ENCODE results near the gene NR2E1. TPM values are rescaled to one million over a fixed set of nuclear protein-coding genes. Genes with fewer than 3 reads are reported as not detected.

The NR2E1 gene
- total and polyA plus RNA-seq, 2 of the 13 experiments (the other 11 are each of a cell fraction or from before 2014, with no cell fraction given), result not detected

- WGBS (ENCODE audit: low lambda C conversion rate), result 64% methylated on average over 1 of the region's 1 CpG
- FAIRE-seq, result no peak
These were observed 28.0 kb downstream of the NR2E1 start for GRCh38 chr6:108193835-108194234.

More at GRCh38 chr6:108193835-108194234, 28.0 kb downstream of the NR2E1 start:
- no peak for TF ChIP-seq SAFB2 (CRISPR knock-in tag; IDR thresholded peaks at IDR 0.05; ENCODE audit: borderline replicate concordance, low read depth)
- TF ChIP-seq CREM (IDR thresholded peaks at IDR 0.05), result no peak
- TF ChIP-seq CREM (CRISPR knock-in tag; IDR thresholded peaks at IDR 0.05), result no peak
- no peak for TF ChIP-seq RNF2 (conservative IDR thresholded peaks at IDR 0.05; ENCODE audit: low read depth)
- TF ChIP-seq HIVEP1 (CRISPR knock-in tag; IDR thresholded peaks at IDR 0.05), result no peak
- no peak for TF ChIP-seq ZNF441 (CRISPR knock-in tag; IDR thresholded peaks at IDR 0.05; ENCODE audit: borderline replicate concordance)
- no peak for TF ChIP-seq THAP9 (CRISPR knock-in tag; IDR thresholded peaks at IDR 0.05; ENCODE audit: borderline replicate concordance)
- no peak for TF ChIP-seq NRL (CRISPR knock-in tag; IDR thresholded peaks at IDR 0.05; ENCODE audit: borderline replicate concordance)
- TF ChIP-seq ZNF766 (CRISPR knock-in tag; IDR thresholded peaks at IDR 0.05; ENCODE audit: borderline replicate concordance), result no peak
- no peak for TF ChIP-seq DMTF1 (CRISPR knock-in tag; IDR thresholded peaks at IDR 0.05)
- no peaks in the 10 kb centered on the region for H3K36me3 ChIP-seq (replicated peaks in 1 of 2; ENCODE audit: control insufficient read depth in 1 of 2, insufficient read depth in 2 of 2, low read length in 2 of 2)
- H3K9ac ChIP-seq (ENCODE audit: insufficient read depth, low read depth, low read length), result no peak overlapping the region
- no peaks in the 10 kb centered on the region for H4K20me1 ChIP-seq (ENCODE audit: insufficient read depth, low read length)
- H3K4me3 ChIP-seq (replicated peaks in 1 of 3; ENCODE audit: insufficient read depth in 1 of 3, low read depth in 2 of 3, low read length in 3 of 3), result no peak overlapping the region
- POLR2A ChIA-PET, result no interaction called here
- H3K27me3 ChIP-seq (ENCODE audit: control insufficient read depth in 1 of 2, insufficient read depth in 2 of 2, low read length in 2 of 2), result peaks cover 0 to 1% of the 10 kb centered on the region in 2 experiments; a peak in 2 of 5 replicates
- no peak overlapping the region for H2AFZ ChIP-seq (ENCODE audit: low read length)
- no peaks in the 10 kb centered on the region for H3K79me2 ChIP-seq (ENCODE audit: insufficient read depth, low read length)
- BruUV-seq (replicated peaks), result no TSS peak
- H3K27ac ChIP-seq (ENCODE audit: extremely low read length, insufficient read depth, low read length), result no peak overlapping the region
- CTCF ChIA-PET (ENCODE audit: low intra/inter-chr PET ratio, low total read pairs), result no interaction called here
- intact Hi-C loops (cut with micrococcal nuclease; ENCODE audit: unreplicated experiment) (no loop called here), in situ Hi-C loops (cut with HindIII; ENCODE audit: extremely low pct_ligation_motif_present, low pct_unique_long_range_greater_than_20kb) (no loop called here)
- H3K9me3 ChIP-seq (ENCODE audit: low read length), result no peaks in the 10 kb centered on the region
- H3K4me2 ChIP-seq (ENCODE audit: low read depth, low read length), result no peak overlapping the region
- 0 out of 2 replicates have a peak, but pooled peaks cover 14% of the 10 kb centered on the region for H3K4me1 ChIP-seq (ENCODE audit: insufficient read depth, low read length)
- no peak for DNase-seq (ENCODE audit: low spot score)
- ATAC-seq, result no peak
